ENCODE results near the gene TFE3.

Gene TFE3

GRCh38 chrX:49060914-49061313 is 17.8 kb upstream of the TFE3 start:
- DNase-seq = no peak

GRCh38 chrX:49059681-49060085 is 16.5 kb upstream of the TFE3 start:
- no peak for DNase-seq

GRCh38 chrX:49059201-49059600 is 16.0 kb upstream of the TFE3 start:
- DNase-seq = no peak

- DNase-seq = peak; percentile 2
Measured at GRCh38 chrX:49058794-49059193, 15.6 kb upstream of the TFE3 start, which contains the start of gene CCDC120. TSS of gene CCDC120 (plus strand) at chrX:49058999. CDS start at chrX:49062042, 3,043 bp downstream.

- no peak for DNase-seq
Measured at GRCh38 chrX:49054073-49054762, 11.1 kb upstream of the TFE3 start.

- DNase-seq = peak; percentile 15
Measured at GRCh38 chrX:49053223-49054072, 10.3 kb upstream of the TFE3 start.

- no peak for DNase-seq
Measured at GRCh38 chrX:49043987-49044281, 777 bp upstream of the TFE3 start.

GRCh38 chrX:49042581-49043219 is 457 bp downstream of the TFE3 start:
- no peak for DNase-seq

- peak; percentile 0 for DNase-seq
Measured at GRCh38 chrX:49041744-49042580, 1.2 kb downstream of the TFE3 start.

GRCh38 chrX:49040376-49040955 is 2.7 kb downstream of the TFE3 start:
- no peak for DNase-seq

- DNase-seq = no peak
Measured at GRCh38 chrX:49039598-49040375, 3.4 kb downstream of the TFE3 start.

GRCh38 chrX:49037883-49038475 is 5.2 kb downstream of the TFE3 start:
- no peak for DNase-seq

GRCh38 chrX:49030283-49030682 is 12.9 kb downstream of the TFE3 start:
- no peak for DNase-seq

GRCh38 chrX:49029876-49030275 is 13.3 kb downstream of the TFE3 start:
- no peak for DNase-seq

GRCh38 chrX:49019599-49020249 is 23.4 kb downstream of the TFE3 start:
- no peak for DNase-seq

GRCh38 chrX:49019050-49019449 is 24.1 kb downstream of the TFE3 start:
- DNase-seq = no peak

GRCh38 chrX:49003696-49004095 is 39.5 kb downstream of the TFE3 start:
- DNase-seq = no peak

- DNase-seq = peak; percentile 71
Measured at GRCh38 chrX:49002091-49002935, 40.8 kb downstream of the TFE3 start, which contains the start of gene GRIPAP1. TSS of gene GRIPAP1 (minus strand) at chrX:49002264. CDS start at chrX:49002229, 35 bp downstream.

- no peak for DNase-seq
Measured at GRCh38 chrX:49001521-49002090, 41.6 kb downstream of the TFE3 start.

Measured in DMS153 (cell line).